Right ventricle myocardium inferior (tissue), 1 donor: Measurements from ENCODE around the gene AKT1. TPM values are rescaled to one million over a fixed set of nuclear protein-coding genes. Genes with fewer than 3 reads are reported as not detected.

Experiments
- ATAC-seq: fragments of 200-7000 bp; cut with Tn5 transposase; one replicate; pipeline ENCODE4 v1.9.1; 2020; ENCODE audit warnings: mild to moderate bottlenecking, moderate library complexity
- DNase-seq: peaks from one replicate; pipeline ENCODE4 v3.0.0; 2021; ENCODE audit errors: missing footprints
- intact Hi-C: fragments of 100-400 bp; cut with DNase I; formaldehyde crosslinking; loops from one replicate; pipeline ENCODE4 v1.11.0; 2022
- total RNA-seq: library from RNA; stranded (reverse); fragmentation: NEBNext Ultra II Directional; extraction: Animal tissue kit (Norgen Biotek cat#: 25700); gene quantifications from one replicate; pipeline ENCODE4 v1.2.1, GENCODE V29; 2021
- donor health status: DM: no; HTN: yes; CAD: no; lungs with severe emphysema.

Gene AKT1
- total RNA-seq, 1 donor from 2014 or later, result 134 TPM

- DNase-seq, result peak; percentile 92
- peak; percentile 62 for ATAC-seq
- intact Hi-C loops, result loop anchor here (1.0 to 10.0 kb wide), 3 partner anchors 29 to 751 kb away; partner anchors contain the start of genes CRIP2 and SIVA1
These were observed 71.7 kb downstream of the AKT1 start, which contains the start of gene ADSS1 for GRCh38 chr14:104723651-104724406. Gene ADSS1, plus strand, starts transcription at chr14:104724229. Its CDS starts 42 bp downstream, at chr14:104724271.

GRCh38 chr14:104722938-104723650 is 72.5 kb downstream of the AKT1 start:
- intact Hi-C loops, result loop anchor here (10.0 kb wide), 1 partner anchor 752 kb away; the partner anchor contains the start of gene CRIP2
- DNase-seq (no peak), ATAC-seq (no peak)

- intact Hi-C loops, result loop anchor here (10.0 kb wide), 1 partner anchor 753 kb away; the partner anchor contains the start of gene CRIP2
- peak; percentile 50 for ATAC-seq
These were observed 73.8 kb downstream of the AKT1 start for GRCh38 chr14:104721505-104722431.

More at GRCh38 chr14:104721505-104722431, 73.8 kb downstream of the AKT1 start:
- DNase-seq, result no peak

Other genes starting within 250 kb of the AKT1 start
- gene C14orf180, start 216.0 kb downstream of the AKT1 start, total RNA-seq, result 40.0 TPM
- not detected for gene TMEM179, start 191.0 kb downstream of the AKT1 start, total RNA-seq
- gene INF2, start 106.1 kb downstream of the AKT1 start, total RNA-seq, result 31.1 TPM
- 191 TPM for gene ADSS1, start 71.5 kb downstream of the AKT1 start, total RNA-seq
- 54.4 TPM for gene SIVA1, start 42.6 kb downstream of the AKT1 start, total RNA-seq
- gene ZBTB42, start 5.4 kb upstream of the AKT1 start, total RNA-seq, result 5.6 TPM
- gene CEP170B, start 69.5 kb upstream of the AKT1 start, total RNA-seq, result 10.5 TPM
- not detected for gene PLD4, start 129.1 kb upstream of the AKT1 start, total RNA-seq
- 2.5 TPM for gene AHNAK2, start 182.6 kb upstream of the AKT1 start, total RNA-seq
- gene CLBA1, start 190.0 kb upstream of the AKT1 start, total RNA-seq, result 1.9 TPM
- gene CDCA4, start 225.3 kb upstream of the AKT1 start, total RNA-seq, result 3.1 TPM